HFF-Myc (cell line): Measurements from ENCODE around the gene SETSIP.
"Not testable (repeated sequence)": the region's sequence is repeated elsewhere in the genome, so short reads cannot be mapped to it uniquely, and the experiment has no call there.

Experiments
- DNase-seq: peaks from one replicate; pipeline ENCODE4 v3.0.0-alpha.2; 2011; ENCODE audit warnings: low read depth; ENCODE audit errors: extremely low read depth
- H3K4me3 ChIP-seq: replicated peaks from 2 replicates; pipeline ENCODE4 v1.5.1; 2011; ENCODE audit warnings: low read depth, mild to moderate bottlenecking, control low read depth, low read length
- TF ChIP-seq, protein P1 (sequence below): IDR thresholded peaks from 2 replicates; pipeline ENCODE4 v1.5.1; 2012; ENCODE audit warnings: mild to moderate bottlenecking, low read depth, low read length, control low read depth; ENCODE audit errors: missing control alignments

Gene SETSIP

DNA sequence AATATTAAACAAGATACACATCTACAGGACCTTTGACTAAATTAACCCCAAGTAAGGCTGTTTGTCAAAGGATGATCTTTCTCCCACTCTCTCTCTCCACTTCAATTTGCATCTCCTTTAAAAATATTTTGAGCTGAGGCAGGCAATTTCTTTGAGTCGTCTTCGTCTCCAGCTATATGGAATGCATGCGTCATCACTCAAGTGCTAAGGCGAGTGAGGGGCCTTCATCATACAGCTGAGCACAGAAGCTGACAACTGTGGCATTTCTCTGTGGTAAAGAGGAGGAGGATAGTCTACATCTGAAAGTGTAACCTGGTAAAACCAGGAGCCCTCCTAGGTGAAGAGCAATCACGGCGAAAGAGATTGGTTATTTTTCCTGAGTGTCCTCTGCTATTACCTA, 37.8 kb downstream of the SETSIP start:
- TF ChIP-seq, protein P1, sequence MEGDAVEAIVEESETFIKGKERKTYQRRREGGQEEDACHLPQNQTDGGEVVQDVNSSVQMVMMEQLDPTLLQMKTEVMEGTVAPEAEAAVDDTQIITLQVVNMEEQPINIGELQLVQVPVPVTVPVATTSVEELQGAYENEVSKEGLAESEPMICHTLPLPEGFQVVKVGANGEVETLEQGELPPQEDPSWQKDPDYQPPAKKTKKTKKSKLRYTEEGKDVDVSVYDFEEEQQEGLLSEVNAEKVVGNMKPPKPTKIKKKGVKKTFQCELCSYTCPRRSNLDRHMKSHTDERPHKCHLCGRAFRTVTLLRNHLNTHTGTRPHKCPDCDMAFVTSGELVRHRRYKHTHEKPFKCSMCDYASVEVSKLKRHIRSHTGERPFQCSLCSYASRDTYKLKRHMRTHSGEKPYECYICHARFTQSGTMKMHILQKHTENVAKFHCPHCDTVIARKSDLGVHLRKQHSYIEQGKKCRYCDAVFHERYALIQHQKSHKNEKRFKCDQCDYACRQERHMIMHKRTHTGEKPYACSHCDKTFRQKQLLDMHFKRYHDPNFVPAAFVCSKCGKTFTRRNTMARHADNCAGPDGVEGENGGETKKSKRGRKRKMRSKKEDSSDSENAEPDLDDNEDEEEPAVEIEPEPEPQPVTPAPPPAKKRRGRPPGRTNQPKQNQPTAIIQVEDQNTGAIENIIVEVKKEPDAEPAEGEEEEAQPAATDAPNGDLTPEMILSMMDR, result no peak
- H3K4me3 ChIP-seq, result no peak overlapping the region
- DNase-seq, result no peak

DNA sequence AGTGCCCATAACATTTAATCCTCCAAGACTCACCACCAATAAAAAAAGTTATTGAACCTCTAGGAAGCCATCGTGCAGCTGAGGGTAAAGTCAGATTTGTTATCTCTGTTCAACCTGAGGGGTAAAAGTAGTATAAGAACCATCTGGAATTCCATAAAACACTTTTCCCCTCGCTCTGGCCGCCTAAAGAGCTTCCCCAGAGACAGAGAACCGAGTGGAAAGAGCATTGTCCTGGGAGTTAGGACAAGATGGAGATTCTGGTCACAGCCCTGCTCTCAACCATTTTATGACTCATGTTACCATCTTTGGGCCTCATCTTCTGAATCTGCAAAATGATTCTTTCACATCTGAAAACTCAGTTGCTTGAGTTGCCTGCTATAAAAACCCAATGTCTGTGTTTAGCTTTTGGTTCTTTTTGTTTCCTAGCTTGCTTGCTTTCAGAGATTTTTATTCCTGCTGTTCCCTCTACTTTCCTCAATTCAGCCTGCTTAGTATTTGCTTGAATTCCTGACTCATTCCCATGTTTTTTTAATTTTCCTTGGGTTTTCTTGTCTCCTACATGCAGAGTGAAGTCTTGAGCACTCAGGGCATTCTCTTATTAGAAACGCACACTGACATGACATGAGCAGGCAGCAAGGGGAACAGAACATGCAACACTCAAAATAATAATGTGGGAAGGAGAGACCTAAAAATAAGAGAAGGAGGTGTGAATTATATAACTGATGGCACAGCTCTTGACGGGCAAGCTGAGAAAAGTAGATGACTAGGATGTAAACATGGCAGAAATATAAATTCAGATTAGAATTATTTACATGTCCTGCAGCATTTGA, 43.7 kb downstream of the SETSIP start:
- no peak overlapping the region; the same call in 1 of the 2 replicates for H3K4me3 ChIP-seq
- TF ChIP-seq, protein P1, result no peak
- DNase-seq, result no peak

DNA sequence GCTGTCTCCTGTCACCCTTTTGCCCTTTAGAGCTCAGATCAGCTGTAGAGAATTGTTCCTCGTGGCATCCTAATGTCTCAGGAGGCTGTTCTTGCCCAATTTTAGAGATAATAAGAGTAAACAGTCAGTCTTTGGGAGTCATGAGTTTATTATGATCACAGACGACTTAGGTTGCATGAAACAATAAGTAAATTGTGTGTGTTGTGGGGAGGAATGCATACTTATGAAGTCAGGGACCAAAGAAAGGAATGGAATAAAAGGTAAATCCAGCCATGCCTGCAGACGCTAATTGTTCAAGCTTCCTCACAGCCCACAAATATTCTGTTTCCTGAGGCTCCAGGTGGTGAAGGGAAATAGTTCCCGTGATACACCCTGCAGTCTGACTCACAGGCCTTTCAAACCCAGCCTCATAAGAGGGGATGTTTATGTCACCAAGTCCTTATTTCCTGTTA, 44.5 kb downstream of the SETSIP start:
- TF ChIP-seq, protein P1, result no peak
- peak overlapping the region; percentile 48 for H3K4me3 ChIP-seq
- peak; percentile 71 for DNase-seq

DNA sequence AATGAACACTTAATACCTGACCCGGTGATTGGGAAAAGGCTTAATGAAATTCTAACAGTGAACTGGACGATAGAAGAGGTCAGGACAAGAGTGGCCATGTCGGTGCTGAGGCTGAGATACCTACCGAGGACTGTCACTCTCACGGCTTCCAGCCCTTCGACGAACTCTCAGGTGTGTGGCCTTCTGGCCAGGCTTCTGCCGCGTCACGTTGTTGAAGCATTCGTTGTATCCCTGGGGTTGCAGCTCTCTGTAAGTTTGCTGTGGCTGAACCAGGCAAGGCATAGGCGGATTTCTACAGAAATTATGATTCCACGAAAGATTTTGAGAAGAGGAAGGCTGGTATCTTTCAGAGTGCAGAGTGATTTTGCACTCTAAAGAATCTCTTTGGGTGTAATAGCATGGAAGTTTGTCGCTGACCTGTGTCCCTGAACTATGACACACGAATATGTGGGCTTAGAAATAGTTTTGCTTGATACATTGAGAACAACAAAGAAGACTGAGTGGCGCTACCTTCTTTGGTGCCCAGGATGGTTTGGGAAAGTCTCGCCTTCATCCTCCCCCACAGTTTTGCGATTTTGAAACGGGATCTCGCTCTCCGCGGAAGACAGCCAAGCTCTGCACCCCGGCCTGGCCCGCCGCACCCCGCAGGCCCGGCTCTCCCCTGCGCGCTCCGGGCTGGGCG, 45.8 kb downstream of the SETSIP start:
- TF ChIP-seq, protein P1, result no peak
- no peak for DNase-seq
- H3K4me3 ChIP-seq, result peak overlapping the region; percentile 48

DNA sequence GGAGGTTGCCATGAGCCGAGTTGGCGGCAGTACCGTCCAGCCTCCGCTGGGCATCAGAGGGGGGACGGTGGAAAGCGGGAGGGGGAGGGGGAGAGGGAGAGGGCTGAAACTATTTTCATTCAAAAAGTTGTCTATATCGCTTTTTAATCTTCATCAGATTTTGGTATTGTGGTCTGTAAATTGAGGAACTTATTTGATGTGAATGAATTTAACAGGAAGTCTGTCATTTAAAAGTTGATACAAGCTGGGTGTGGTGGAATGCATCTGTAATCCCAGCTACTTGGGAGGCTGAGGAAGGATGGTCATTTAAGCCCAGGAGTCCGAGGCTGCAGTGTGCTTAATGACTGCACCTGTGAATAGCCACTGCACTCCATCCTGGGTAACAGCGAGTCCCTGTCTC, 48.4 kb downstream of the SETSIP start:
- DNase-seq, result no peak
- H3K4me3 ChIP-seq, result no peak overlapping the region
- TF ChIP-seq, protein P1, result no peak

DNA sequence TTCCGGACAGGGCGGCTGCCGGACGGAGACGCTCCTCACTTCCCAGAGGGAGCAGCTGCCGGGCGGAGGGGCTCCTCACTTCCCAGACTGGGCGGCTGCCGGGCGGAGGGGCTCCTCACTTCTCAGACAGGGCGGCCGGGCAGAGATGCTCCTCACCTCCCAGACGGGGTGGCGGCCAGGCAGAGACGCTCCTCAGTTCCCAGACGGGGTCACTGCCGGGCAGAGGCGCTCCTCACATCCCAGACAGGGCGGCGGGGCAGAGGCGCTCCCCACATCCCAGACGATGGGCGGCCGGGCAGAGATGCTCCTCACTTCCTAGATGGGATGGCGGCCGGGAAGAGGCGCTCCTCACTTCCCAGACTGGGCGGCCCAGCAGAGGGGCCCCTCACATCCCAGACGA, 49.2 kb downstream of the SETSIP start:
- not testable (repeated sequence) for H3K4me3 ChIP-seq, DNase-seq
